Epithelial cell of esophagus (primary cell): Measurements from ENCODE around the gene ZCRB1.
A peak's percentile ranks its signal among the peaks of the same experiment; 100 is the strongest.
"Not testable (repeated sequence)": the region's sequence is repeated elsewhere in the genome, so short reads cannot be mapped to it uniquely, and the experiment has no call there.

ENCODE experiments used
- DNase-seq: peaks from one replicate; pipeline ENCODE4 v3.0.0; 2010; ENCODE audit warnings: low read depth
- H3K4me3 ChIP-seq: 2 replicates; pipeline ENCODE4 v1.5.1; 2011; ENCODE audit warnings: mild to moderate bottlenecking, low read length, control low read depth
- TF ChIP-seq, protein P1 (sequence below): IDR thresholded peaks from 2 replicates; pipeline ENCODE4 v1.5.1; 2011; ENCODE audit warnings: low read depth, mild to moderate bottlenecking, low read length, control low read depth, inconsistent platforms; ENCODE audit not compliant: insufficient read depth; ENCODE audit errors: missing control alignments

The ZCRB1 gene

DNA sequence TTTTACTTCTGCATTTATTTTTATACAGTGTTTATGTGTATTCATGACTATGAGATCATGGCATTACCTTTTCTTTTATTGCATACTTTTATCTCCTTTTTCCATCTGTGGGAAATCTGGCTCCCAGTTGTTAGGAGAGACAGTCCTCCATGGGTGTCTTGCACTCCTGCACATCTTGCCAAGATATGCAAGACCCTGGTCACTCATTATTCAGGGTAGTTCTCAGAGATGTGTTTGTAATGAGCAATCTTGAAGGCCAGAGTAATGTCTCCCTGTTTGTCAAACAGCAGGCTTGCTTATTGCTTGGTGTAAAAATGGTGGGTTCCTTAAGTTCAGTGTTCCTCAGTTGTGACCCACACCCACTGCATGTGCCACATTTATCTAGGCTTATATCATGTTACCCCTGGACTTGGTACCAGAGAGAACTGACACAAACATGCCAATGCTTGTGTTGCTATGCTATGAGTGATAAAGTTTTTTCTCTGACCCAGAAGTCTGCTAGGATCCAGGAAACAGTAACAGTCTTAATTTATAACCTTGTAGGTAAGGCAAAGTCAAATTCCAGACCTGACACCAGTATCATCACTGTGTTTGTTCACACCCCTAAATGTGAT, 36.9 kb upstream of the ZCRB1 start:
- TF ChIP-seq, protein P1, sequence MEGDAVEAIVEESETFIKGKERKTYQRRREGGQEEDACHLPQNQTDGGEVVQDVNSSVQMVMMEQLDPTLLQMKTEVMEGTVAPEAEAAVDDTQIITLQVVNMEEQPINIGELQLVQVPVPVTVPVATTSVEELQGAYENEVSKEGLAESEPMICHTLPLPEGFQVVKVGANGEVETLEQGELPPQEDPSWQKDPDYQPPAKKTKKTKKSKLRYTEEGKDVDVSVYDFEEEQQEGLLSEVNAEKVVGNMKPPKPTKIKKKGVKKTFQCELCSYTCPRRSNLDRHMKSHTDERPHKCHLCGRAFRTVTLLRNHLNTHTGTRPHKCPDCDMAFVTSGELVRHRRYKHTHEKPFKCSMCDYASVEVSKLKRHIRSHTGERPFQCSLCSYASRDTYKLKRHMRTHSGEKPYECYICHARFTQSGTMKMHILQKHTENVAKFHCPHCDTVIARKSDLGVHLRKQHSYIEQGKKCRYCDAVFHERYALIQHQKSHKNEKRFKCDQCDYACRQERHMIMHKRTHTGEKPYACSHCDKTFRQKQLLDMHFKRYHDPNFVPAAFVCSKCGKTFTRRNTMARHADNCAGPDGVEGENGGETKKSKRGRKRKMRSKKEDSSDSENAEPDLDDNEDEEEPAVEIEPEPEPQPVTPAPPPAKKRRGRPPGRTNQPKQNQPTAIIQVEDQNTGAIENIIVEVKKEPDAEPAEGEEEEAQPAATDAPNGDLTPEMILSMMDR, result no peak

DNA sequence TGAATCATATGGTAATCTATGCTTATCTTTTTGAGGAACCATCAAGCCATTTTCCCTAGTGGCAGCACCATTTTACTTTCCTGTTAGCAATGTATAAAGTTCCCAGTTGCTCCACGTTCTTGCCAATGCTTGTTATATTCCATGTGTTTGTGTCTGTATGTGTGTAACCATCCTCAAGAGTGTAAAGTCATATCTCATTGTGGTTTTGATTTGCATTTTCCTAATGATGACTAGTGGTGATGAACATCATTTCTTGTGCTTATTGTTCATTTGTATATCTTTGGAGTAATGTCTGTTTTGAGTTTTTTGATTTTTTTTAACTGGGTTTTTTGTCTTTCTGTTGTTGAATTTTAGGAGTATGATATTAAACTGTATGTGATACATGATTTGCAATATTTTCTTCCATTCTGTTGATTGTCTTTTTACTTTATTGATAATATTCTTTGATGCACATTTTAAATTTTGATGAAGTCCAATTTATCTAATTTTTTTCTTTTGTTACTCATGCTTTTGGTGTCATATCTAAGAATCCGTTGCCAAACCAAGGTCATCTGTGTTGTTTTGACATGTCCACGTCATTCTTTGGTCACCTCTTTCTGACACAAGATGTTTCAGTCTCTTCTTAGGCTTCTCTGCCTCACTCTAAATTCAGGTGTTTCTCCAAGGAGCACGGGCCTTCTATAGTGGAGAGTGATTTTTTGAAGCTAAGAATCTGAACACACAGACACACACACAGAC, 36.2 kb upstream of the ZCRB1 start:
- no peak overlapping the region for H3K4me3 ChIP-seq
- TF ChIP-seq, protein P1, result no peak
- DNase-seq, result no peak

More for the DNA sequence above, 36.9 kb upstream of the ZCRB1 start:
- no peak overlapping the region for H3K4me3 ChIP-seq
- peak; percentile 24 for DNase-seq

DNA sequence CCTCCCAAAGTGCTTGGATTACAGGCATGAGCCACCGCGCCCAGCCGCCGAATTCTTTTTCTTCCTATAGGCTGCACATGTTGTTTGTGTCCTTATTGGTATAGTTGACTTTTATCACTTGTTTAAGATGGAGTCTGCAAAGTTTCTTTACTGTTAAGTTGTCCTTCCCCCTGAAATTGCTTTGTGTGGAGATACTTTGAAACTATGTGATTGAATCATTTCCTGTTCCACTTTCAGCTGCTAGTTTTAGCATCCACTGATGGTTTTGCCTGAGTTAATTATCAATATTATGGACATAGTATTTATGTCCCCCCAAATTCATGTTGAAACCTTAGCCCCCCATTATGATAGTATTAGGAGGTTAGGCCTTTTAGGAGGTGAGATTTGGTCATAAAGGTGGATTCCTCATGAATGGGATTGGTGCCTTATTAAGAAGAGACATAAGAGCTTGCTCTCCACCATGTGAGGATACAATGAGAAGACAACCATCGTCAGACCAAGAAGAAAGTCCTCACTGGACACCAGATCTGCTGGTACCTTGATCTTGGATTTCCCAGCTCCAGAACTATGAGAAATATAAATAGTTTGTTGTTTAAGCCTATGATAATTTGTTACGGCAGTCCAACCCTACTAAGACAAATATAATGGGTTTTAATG, 35.0 kb upstream of the ZCRB1 start:
- no peak overlapping the region for H3K4me3 ChIP-seq
- TF ChIP-seq, protein P1, result no peak
- DNase-seq, result no peak

DNA sequence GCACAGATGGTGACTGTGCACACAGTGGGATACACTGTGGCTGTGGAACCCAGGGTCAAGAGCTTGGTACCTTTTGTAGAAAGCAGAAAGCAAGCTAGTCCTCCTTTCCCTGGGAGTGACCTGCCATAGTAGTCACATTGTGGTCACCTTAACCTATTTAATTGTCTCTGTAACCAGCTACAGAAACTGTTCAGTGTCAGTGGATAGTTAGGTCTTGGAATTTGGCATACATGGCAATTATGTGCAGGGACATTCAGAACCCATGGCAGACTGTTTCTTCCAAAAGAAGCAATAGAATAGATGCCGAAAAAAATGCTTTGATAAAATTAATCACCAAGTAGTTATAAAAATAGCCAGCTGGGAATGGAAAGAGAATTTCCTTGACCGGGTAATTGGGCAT, 30.4 kb upstream of the ZCRB1 start:
- TF ChIP-seq, protein P1, result no peak
- no peak for DNase-seq
- no peak overlapping the region for H3K4me3 ChIP-seq

DNA sequence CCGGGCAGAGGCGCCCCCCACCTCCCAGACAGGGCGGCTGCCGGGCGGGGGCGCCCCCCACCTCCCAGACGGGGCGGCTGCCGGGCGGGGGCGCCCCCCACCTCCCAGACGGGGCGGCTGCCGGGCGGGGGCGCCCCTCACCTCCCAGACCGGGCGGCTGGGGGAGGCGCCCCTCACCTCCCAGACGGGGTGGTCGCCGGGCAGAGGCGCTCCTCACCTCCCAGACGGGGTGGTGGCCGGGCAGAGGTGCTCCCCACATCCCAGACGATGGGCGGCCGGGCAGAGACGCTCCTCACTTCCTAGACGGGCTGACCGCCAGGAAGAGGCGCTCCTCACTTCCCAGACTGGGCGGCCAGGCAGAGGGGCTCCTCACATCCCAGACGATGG, 24.1 kb upstream of the ZCRB1 start:
- H3K4me3 ChIP-seq, DNase-seq: not testable (repeated sequence)

DNA sequence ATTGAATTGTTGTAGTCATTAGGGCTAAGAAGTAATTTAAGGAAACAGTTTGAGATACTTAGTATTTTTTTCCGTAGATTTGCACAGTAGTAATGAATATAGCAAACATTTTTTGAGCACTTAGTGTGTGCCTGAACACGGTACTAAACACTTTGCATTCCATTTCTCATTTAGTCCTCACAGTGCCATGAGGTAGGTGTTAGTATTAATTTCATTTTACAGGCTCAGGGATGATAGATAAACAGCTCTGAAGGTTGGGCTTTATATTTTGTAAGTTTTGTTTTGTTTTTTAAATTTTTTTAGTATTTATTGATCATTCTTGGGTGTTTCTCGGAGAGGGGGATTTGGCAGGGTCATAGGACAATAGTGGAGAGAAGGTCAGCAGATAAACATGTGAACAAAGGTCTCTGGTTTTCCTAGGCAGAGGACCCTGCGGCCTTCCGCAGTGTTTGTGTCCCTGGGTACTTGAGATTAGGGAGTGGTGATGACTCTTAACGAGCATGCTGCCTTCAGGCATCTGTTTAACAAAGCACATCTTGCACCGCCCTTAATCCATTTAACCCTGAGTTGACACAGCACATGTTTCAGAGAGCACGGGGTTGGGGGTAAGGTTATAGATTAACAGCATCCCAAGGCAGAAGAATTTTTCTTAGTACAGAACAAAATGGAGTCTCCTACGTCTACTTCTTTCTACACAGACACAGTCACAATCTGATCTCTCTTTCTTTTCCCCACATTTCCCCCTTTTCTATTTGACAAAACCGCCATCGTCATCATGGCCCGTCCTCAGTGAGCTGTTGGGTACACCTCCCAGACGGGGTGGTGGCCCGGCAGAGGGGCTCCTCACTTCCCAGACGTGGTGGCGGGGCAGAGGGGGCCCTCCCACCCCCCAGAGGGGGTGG, 23.5 kb upstream of the ZCRB1 start:
- not testable (repeated sequence) for DNase-seq, H3K4me3 ChIP-seq

DNA sequence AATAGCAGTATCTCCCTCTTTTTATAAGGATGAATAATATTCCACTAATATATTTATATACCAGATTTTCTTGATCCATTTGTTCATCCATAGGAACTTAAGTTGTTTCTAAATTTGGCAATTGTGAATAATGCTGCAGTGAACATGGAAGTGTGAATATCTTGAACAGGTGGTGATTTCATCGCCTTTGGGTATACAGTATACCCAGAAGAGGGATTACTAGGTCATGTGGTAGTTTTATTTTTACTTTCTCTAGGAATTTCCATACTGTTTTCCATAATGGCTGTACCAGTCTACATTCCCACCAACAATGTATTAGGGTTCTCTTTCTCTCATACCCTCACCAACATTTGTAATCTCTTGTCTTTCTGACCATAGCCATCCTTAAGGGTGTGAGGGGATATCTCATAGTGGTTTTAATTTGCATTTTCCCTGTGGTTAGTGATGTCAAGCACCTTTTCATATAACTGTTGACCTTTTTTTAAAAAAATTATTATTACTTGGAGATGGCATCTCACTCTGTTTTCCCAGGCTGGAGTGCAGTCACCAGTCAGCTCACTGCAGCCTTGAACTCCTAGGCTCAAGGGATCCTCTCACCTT, 20.6 kb upstream of the ZCRB1 start:
- TF ChIP-seq, protein P1, result no peak
- DNase-seq, result no peak
- H3K4me3 ChIP-seq, result no peak overlapping the region
